RPMI7951 (cell line): ENCODE data around the gene PPFIBP1. TPM values are rescaled to one million over a fixed set of nuclear protein-coding genes. Genes with fewer than 3 reads are reported as not detected.

Source experiments
- DNase-seq: peaks from one replicate; pipeline ENCODE4 v3.0.0-alpha.2; 2012; ENCODE audit warnings: low read depth
- total RNA-seq: library from RNA; depleted of rRNA; stranded (reverse); fragments of >200 nt; shearing (Covaris generic); gene quantifications from 2 replicates; pipeline ENCODE4 v1.2.3, GENCODE V29; 2014

PPFIBP1 gene
- total RNA-seq, 1 experiment from 2014 or later = 58.0 TPM

DNA sequence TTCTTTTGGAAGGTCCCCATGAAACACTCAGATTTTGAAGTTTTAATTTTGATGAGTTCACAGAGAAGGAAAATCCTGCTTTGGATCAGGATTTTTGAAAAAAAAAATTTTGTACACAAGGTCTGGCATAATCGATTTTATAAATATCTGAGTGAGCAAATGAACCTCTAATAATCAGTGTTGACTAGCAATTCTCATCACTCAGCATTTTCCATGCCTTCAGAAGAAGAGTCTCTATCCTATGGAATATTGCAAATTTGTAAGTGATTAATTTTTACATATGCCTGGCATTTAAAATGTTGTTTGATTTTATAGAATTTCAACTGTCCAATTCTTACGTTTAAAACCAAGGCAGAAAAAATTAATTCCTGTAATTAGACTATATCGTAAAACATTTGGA lies 141.7 kb downstream of the PPFIBP1 start:
- DNase-seq = no peak

DNA sequence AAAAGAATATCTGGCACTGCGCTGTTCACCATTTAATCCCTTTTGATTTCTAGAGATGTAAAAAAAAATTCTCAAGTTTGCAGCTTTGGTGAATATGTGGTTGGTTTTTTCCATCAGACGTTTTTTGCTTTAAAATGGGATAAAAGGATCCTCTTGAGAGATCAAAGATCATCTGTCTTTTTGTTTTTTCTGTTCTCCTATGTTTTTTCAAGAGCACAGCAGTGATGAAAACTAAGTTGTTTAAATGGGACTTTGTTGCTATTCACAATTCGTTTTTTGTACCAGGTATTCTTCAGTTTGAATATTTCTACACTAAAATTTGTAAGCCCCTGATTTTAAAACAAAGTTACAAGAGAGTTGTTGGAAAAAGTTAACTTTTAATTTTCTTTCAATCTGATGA lies 142.5 kb downstream of the PPFIBP1 start:
- no peak for DNase-seq

- DNase-seq = peak; percentile 94
Observed at GRCh38 chr12:27667540-27667939, 143.5 kb downstream of the PPFIBP1 start.

GRCh38 chr12:27672051-27672450 lies 148.0 kb downstream of the PPFIBP1 start:
- no peak for DNase-seq

GRCh38 chr12:27672643-27673042 lies 148.6 kb downstream of the PPFIBP1 start:
- DNase-seq = no peak

GRCh38 chr12:27673101-27673718 lies 149.2 kb downstream of the PPFIBP1 start:
- no peak for DNase-seq

GRCh38 chr12:27674989-27675388 lies 151.0 kb downstream of the PPFIBP1 start:
- no peak for DNase-seq

GRCh38 chr12:27680619-27681018 lies 156.6 kb downstream of the PPFIBP1 start:
- DNase-seq = no peak

GRCh38 chr12:27682534-27682933 lies 158.5 kb downstream of the PPFIBP1 start:
- DNase-seq = peak; percentile 12

- DNase-seq = no peak
Observed at GRCh38 chr12:27685274-27685673, 161.3 kb downstream of the PPFIBP1 start.

DNA sequence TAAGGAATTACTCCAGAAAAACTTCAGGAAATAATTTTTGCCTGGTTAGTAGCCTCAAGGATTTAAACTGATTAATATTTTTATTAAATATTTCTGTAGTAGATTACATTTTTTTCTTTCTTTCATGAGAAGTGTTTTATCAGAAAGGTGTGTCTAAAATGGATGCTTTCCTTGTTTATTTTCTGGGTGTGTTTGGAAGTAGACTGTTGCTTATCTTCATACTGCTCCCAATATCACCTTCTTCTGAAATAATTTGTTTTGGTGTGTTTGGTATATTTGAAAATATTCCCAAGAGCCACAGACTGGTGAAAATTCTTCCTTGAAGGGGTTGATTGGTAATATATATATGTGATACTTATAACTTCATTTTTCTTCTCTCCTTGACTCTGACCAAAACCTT lies 162.1 kb downstream of the PPFIBP1 start:
- DNase-seq = no peak

DNA sequence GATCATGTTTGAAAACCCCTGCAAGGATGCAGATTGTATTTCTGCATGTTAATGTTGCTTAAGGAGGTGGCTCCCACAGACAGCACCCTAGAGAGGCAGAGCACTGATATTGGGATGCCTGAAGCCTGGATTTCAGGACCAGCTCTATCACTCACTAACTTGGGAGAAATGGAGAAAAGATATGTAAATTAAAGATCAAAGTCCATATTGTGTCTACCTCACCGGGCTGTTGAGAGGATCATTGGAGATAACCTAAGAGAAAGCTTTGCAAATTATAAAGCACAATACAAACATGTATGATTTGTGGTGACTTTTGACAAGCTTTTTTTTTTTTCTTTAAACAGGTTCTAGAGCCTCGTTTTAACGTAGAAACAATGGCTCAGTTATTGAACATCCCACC lies 164.7 kb downstream of the PPFIBP1 start:
- no peak for DNase-seq

GRCh38 chr12:27689558-27690180 lies 165.7 kb downstream of the PPFIBP1 start:
- DNase-seq = no peak

GRCh38 chr12:27693403-27693802 lies 169.4 kb downstream of the PPFIBP1 start:
- DNase-seq = no peak

GRCh38 chr12:27695556-27696292 lies 171.7 kb downstream of the PPFIBP1 start:
- DNase-seq = no peak

DNA sequence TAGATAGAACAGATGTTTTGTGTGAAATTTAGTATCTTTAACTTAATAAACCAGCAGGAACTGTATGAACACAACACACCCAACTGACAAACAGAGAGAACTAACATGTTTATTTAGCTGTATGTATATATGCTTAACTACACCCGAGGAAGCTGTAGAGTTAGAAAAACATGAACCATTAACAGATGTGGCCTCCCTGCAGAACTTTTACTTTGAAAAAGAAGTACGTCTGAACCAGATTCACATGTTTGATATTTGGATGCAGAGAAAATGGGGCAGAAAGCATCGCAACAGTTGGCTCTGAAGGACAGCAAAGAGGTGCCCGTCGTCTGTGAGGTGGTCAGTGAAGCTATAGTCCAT lies 172.3 kb downstream of the PPFIBP1 start, which contains the start of gene REP15:
TSS of gene REP15 (plus strand) at position 155 of the 360 bp plus-strand sequence. CDS start at position 271, 116 bp downstream.
- DNase-seq = no peak

DNA sequence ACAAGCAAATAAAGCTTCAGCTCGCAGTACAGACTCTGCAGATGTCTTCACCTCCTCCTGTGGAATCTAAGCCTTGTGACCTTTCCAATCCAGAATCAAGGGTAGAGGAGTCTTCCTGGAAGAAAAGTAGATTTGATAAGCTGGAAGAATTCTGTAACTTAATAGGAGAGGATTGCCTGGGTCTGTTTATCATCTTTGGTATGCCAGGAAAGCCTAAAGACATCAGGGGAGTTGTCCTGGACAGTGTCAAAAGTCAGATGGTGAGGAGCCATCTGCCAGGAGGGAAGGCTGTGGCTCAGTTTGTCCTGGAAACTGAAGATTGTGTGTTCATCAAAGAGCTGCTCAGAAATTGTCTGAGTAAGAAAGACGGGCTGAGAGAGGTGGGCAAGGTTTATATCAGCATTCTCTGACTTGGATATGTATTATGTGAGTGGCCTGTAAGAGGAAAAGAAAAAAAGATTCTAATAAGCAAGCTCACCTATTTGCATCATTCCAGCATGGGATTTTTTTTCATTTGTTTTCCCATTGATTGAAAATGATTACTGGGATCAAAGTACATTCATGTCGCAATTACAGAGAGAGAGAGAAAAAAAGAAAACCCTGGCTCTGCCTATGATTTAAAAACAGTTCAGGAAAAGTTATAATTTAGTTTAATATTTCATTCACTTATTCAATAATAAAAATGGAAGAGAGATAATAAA lies 173.0 kb downstream of the PPFIBP1 start:
- DNase-seq = no peak

DNA sequence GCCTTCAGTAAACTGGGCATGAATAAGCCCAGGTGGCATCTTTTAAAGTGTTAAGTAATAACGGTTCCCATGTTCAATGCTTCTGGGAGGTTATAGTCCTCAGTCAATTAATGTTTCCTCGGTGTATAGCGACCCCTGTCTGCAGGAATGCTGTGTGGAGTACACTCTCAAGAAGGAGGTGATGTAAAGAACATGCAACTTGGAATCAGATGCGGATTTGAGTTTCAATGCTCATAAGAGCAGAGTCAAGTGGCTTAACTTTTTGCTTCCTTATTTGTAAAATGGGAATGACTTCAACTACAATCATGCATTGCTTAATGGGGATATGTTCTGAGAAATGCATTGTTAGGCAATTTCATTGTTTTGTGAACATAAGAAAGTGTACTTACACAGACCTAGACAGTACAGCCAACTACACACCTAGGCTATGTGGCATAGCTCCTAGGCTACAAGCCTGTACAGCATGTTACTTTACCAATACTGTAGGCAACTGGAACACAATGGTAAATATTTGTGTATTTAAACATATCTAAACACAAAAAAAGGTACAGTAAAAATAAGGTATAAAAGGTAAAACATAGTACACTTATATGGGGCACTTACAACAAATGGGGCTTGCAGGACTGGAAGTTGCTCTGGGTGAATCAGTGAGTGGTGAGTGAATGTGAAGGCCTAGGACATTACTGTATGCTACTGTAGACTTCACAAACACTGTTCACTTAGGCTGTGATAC lies 179.9 kb downstream of the PPFIBP1 start:
- DNase-seq = peak; percentile 71

GRCh38 chr12:27705263-27705662 lies 181.3 kb downstream of the PPFIBP1 start:
- DNase-seq = no peak

GRCh38 chr12:27707216-27707615 lies 183.2 kb downstream of the PPFIBP1 start:
- DNase-seq = no peak

DNA sequence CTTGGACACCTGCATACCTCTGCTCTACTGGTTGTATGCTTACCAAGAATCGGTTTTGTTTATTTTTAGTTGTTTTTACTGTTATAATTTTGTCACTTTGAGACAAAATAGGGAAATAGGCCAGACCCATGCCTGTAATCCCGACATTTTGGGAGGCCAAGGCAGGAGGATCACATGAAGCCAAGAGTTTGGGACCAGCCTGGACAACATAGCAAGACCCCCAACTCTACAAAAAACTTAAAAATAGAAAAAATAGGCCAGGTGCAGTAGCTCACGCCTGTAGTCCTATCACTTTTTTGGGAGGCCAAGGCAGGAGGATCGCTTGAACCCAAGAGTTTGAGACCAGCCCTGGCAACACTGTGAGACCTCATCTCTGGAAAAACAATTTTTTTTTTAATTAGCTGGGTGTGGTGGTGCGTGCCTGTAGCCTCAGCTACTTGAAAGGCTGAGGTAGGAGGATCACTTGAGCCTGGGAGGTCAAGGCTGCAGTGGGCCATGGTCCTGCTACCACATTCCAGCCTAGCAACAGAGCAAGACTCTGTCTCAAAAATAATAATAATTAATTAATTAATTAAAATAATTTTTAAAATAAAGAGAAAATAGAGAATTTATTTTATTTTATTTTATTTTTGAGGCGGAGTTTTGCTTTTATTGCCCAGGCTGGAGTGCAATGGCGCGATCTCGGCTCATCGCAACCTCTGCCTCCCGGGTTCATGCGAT lies 185.4 kb downstream of the PPFIBP1 start:
- DNase-seq = no peak
